IMR-90 (cell line): ENCODE measurements around the gene ACSS1.

ENCODE experiments used
- CEBPB ChIP-seq: IDR thresholded peaks from 2 replicates; pipeline ENCODE4 v1.6.1; 2012; ENCODE audit warnings: low read depth, low read length, improper control_type of control experiment
- CHD1 ChIP-seq: IDR thresholded peaks from 2 replicates; pipeline ENCODE4 v1.6.1; 2012; ENCODE audit warnings: low read depth, low read length, improper control_type of control experiment
- FOS ChIP-seq: fragments of 150-350 bp; IDR thresholded peaks from 2 replicates; pipeline ENCODE4 v1.6.1; 2016; ENCODE audit warnings: low read depth, low read length
- MAFK ChIP-seq: IDR thresholded peaks from 2 replicates; pipeline ENCODE4 v1.6.1; 2012; ENCODE audit warnings: low read depth, low read length, improper control_type of control experiment
- MAZ ChIP-seq: IDR thresholded peaks from 2 replicates; pipeline ENCODE4 v1.6.1; 2012; ENCODE audit warnings: low read depth, mild to moderate bottlenecking, low read length, improper control_type of control experiment, moderate library complexity, borderline replicate concordance
- MXI1 ChIP-seq: IDR thresholded peaks from 2 replicates; pipeline ENCODE4 v1.6.1; 2012; ENCODE audit warnings: low read depth, mild to moderate bottlenecking, low read length, moderate library complexity, borderline replicate concordance
- NFE2L2 ChIP-seq: fragments of 150-350 bp; IDR thresholded peaks from 2 replicates; pipeline ENCODE4 v1.6.1; 2016; ENCODE audit warnings: low read depth, mild to moderate bottlenecking, low read length
- POLR2A ChIP-seq: IDR thresholded peaks from 2 replicates; pipeline ENCODE4 v1.6.1; 2012; ENCODE audit warnings: mild to moderate bottlenecking, low read depth, low read length
- RAD21 ChIP-seq: IDR thresholded peaks from 2 replicates; pipeline ENCODE4 v1.6.1; 2012; ENCODE audit warnings: low read length, improper control_type of control experiment
- RCOR1 ChIP-seq: IDR thresholded peaks from 2 replicates; pipeline ENCODE4 v1.6.1; 2012; ENCODE audit warnings: mild to moderate bottlenecking, low read length, improper control_type of control experiment; ENCODE audit not compliant: insufficient replicate concordance
- RFX5 ChIP-seq: IDR thresholded peaks from 2 replicates; pipeline ENCODE4 v1.8.0; 2012; ENCODE audit warnings: low read depth, mild to moderate bottlenecking, low read length, moderate library complexity
- SMC3 ChIP-seq: fragments of 150-350 bp; IDR thresholded peaks from 2 replicates; pipeline ENCODE4 v1.6.1; 2016; ENCODE audit warnings: low read depth, mild to moderate bottlenecking, antibody characterized with exemption, low read length, moderate library complexity
- TF ChIP-seq, protein P1 (sequence below): conservative IDR thresholded peaks from 2 replicates; pipeline ENCODE4 v1.5.1; 2012; ENCODE audit warnings: mild to moderate bottlenecking, low read depth, low read length, improper control_type of control experiment
- TF ChIP-seq, protein P2 (sequence below): fragments of 150-350 bp; IDR thresholded peaks from 2 replicates; pipeline ENCODE4 v1.6.1; 2017; ENCODE audit warnings: mild to moderate bottlenecking, antibody characterized with exemption, low read length, low read depth

DNA sequence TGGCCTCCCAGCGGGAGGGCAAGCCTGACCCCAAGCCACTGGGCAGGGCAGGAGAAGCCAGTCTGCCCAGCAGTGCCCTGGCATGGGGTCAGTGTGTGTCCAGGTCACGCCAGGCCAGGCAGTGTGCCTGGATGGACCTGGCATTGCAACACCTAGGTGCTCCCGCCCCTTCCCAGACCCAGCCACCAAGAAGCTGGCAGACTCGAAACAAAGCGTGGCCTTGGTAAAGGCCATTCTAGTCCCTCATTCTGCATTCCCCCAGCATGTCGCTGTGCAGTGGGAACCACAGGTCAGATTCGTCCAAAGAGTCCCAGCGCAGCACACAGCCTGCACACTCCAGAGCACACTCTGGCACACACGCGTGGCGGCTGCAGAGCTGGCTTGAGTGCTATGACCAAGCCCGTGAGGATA is 46.1 kb downstream of the ACSS1 start:
- TF ChIP-seq, protein P1, sequence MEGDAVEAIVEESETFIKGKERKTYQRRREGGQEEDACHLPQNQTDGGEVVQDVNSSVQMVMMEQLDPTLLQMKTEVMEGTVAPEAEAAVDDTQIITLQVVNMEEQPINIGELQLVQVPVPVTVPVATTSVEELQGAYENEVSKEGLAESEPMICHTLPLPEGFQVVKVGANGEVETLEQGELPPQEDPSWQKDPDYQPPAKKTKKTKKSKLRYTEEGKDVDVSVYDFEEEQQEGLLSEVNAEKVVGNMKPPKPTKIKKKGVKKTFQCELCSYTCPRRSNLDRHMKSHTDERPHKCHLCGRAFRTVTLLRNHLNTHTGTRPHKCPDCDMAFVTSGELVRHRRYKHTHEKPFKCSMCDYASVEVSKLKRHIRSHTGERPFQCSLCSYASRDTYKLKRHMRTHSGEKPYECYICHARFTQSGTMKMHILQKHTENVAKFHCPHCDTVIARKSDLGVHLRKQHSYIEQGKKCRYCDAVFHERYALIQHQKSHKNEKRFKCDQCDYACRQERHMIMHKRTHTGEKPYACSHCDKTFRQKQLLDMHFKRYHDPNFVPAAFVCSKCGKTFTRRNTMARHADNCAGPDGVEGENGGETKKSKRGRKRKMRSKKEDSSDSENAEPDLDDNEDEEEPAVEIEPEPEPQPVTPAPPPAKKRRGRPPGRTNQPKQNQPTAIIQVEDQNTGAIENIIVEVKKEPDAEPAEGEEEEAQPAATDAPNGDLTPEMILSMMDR: no peak
- no peak for TF ChIP-seq POLR2A
- no peak for TF ChIP-seq NFE2L2
- no peak for TF ChIP-seq MXI1
- TF ChIP-seq RFX5: no peak
- no peak for TF ChIP-seq SMC3
- no peak for TF ChIP-seq CEBPB
- no peak for TF ChIP-seq MAZ
- no peak for TF ChIP-seq RCOR1
- TF ChIP-seq, protein P2, sequence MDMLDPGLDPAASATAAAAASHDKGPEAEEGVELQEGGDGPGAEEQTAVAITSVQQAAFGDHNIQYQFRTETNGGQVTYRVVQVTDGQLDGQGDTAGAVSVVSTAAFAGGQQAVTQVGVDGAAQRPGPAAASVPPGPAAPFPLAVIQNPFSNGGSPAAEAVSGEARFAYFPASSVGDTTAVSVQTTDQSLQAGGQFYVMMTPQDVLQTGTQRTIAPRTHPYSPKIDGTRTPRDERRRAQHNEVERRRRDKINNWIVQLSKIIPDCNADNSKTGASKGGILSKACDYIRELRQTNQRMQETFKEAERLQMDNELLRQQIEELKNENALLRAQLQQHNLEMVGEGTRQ: no peak
- no peak for TF ChIP-seq RAD21
- TF ChIP-seq CHD1: no peak
- TF ChIP-seq FOS: no peak
- TF ChIP-seq MAFK: no peak
